MM.1S (cell line): ENCODE data around the gene CSHL1.

Source experiments
- DNase-seq: peaks from one replicate; pipeline ENCODE4 v3.0.0-alpha.2; 2015
- H2AFZ ChIP-seq: fragments of 300-600 bp; sonication (generic); 2 replicates; pipeline ENCODE4 v1.6.0; 2016; ENCODE audit warnings: antibody characterized with exemption, low read length
- H3F3A ChIP-seq: fragments of 300-600 bp; sonication (generic); 2 replicates; pipeline ENCODE4 v1.6.1; 2016; ENCODE audit warnings: mild to moderate bottlenecking, antibody characterized with exemption, low read length, moderate library complexity, mixed read lengths; ENCODE audit not compliant: insufficient read depth
- H3K27ac ChIP-seq: fragments of 300-600 bp; sonication (generic); 2 replicates; pipeline ENCODE4 v1.5.1; 2016; ENCODE audit warnings: mild to moderate bottlenecking, low read length
- H3K27me3 ChIP-seq: fragments of 300-600 bp; sonication (generic); replicated peaks from 2 replicates; pipeline ENCODE4 v1.6.0; 2016; ENCODE audit warnings: low read length; ENCODE audit not compliant: insufficient read depth
- H3K36me3 ChIP-seq: fragments of 300-600 bp; sonication (generic); replicated peaks from 2 replicates; pipeline ENCODE4 v1.6.1; 2016; ENCODE audit warnings: mild to moderate bottlenecking, low read length, mixed read lengths; ENCODE audit not compliant: insufficient read depth
- H3K4me1 ChIP-seq: fragments of 300-600 bp; sonication (generic); 2 replicates; pipeline ENCODE4 v1.6.1; 2016; ENCODE audit warnings: low read length, mixed read lengths
- H3K4me2 ChIP-seq: fragments of 300-600 bp; sonication (generic); 2 replicates; pipeline ENCODE4 v1.6.0; 2016; ENCODE audit warnings: low read depth, low read length
- H3K4me3 ChIP-seq: fragments of 300-600 bp; sonication (generic); 2 replicates; pipeline ENCODE4 v1.5.1; 2016; ENCODE audit warnings: low read length, mixed read lengths
- H3K79me2 ChIP-seq: fragments of 300-600 bp; sonication (generic); 2 replicates; pipeline ENCODE4 v1.6.1; 2016; ENCODE audit warnings: mixed run types, low read length, mixed read lengths
- H3K9ac ChIP-seq: fragments of 300-600 bp; sonication (generic); 2 replicates; pipeline ENCODE4 v1.6.1; 2016; ENCODE audit warnings: low read length, mixed read lengths
- H3K9me2 ChIP-seq: fragments of 300-600 bp; sonication (generic); replicated peaks from 2 replicates; pipeline ENCODE4 v1.6.1; 2016; ENCODE audit warnings: mild to moderate bottlenecking, low read length, mixed read lengths; ENCODE audit not compliant: insufficient read depth
- H3K9me3 ChIP-seq: fragments of 300-600 bp; sonication (generic); replicated peaks from 2 replicates; pipeline ENCODE4 v1.6.1; 2016; ENCODE audit warnings: mild to moderate bottlenecking, low read length, mixed read lengths; ENCODE audit not compliant: insufficient read depth
- H4K20me1 ChIP-seq: fragments of 300-600 bp; sonication (generic); 2 replicates; pipeline ENCODE4 v1.6.1; 2016; ENCODE audit warnings: mild to moderate bottlenecking, low read length, moderate library complexity, mixed read lengths; ENCODE audit not compliant: insufficient read depth
- EZH2 ChIP-seq: fragments of 300-600 bp; sonication (generic); optimal IDR thresholded peaks from 2 replicates; pipeline ENCODE3; 2017; ENCODE audit warnings: low read depth, mild to moderate bottlenecking, antibody characterized with exemption, low read length, mixed read lengths
- EZH2phosphoT487 ChIP-seq: fragments of 300-600 bp; sonication (generic); IDR thresholded peaks from 2 replicates; pipeline ENCODE4 v1.6.1; 2018; ENCODE audit warnings: antibody characterized with exemption, low read length
- TF ChIP-seq, protein P1 (sequence below): fragments of 300-600 bp; sonication (generic); IDR thresholded peaks from 2 replicates; pipeline ENCODE4 v1.5.1; 2016; ENCODE audit warnings: antibody characterized with exemption, low read length, mixed read lengths

Gene CSHL1

DNA sequence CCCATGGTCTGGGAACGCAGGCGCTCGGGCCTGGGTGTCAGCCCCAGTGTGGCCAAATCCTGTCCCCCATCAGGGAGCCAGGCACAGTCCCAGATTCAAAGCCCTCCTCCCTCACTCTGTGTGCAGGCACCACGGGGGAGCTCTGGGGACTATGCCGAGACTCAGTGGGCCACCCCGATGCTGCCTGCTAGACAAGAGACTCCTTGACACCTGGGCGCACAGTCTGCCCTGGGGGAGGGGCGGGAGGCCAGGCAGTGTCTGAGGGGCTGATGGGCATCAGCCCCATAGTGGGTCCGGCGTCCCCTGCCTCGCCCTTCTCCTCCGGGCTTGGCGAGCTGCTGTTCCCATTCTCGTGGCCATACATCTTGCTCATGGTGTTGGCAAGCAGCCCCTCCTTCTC is 29.5 kb upstream of the CSHL1 start:
- Histone ChIP-seq H3K4me1 (no peaks in the 10 kb centered on the region), H3K4me2 (no peak overlapping the region), H4K20me1 (no peaks in the 10 kb centered on the region), H3K4me3 (no peak overlapping the region), H2AFZ (no peak overlapping the region), H3K9me2 (no peaks in the 10 kb centered on the region), H3K27me3 (peaks cover 14% of the 10 kb centered on the region; the same call in 1 of the 2 replicates), H3K9ac (no peak overlapping the region), H3K9me3 (no peaks in the 10 kb centered on the region), H3K27ac (no peak overlapping the region), H3K79me2 (no peaks in the 10 kb centered on the region), H3F3A (no peaks in the 10 kb centered on the region), H3K36me3 (no peaks in the 10 kb centered on the region)
- DNase-seq = no peak
- TF ChIP-seq, protein P1, sequence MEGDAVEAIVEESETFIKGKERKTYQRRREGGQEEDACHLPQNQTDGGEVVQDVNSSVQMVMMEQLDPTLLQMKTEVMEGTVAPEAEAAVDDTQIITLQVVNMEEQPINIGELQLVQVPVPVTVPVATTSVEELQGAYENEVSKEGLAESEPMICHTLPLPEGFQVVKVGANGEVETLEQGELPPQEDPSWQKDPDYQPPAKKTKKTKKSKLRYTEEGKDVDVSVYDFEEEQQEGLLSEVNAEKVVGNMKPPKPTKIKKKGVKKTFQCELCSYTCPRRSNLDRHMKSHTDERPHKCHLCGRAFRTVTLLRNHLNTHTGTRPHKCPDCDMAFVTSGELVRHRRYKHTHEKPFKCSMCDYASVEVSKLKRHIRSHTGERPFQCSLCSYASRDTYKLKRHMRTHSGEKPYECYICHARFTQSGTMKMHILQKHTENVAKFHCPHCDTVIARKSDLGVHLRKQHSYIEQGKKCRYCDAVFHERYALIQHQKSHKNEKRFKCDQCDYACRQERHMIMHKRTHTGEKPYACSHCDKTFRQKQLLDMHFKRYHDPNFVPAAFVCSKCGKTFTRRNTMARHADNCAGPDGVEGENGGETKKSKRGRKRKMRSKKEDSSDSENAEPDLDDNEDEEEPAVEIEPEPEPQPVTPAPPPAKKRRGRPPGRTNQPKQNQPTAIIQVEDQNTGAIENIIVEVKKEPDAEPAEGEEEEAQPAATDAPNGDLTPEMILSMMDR = no peak
- TF ChIP-seq EZH2 (no peak), EZH2phosphoT487 (no peak)

DNA sequence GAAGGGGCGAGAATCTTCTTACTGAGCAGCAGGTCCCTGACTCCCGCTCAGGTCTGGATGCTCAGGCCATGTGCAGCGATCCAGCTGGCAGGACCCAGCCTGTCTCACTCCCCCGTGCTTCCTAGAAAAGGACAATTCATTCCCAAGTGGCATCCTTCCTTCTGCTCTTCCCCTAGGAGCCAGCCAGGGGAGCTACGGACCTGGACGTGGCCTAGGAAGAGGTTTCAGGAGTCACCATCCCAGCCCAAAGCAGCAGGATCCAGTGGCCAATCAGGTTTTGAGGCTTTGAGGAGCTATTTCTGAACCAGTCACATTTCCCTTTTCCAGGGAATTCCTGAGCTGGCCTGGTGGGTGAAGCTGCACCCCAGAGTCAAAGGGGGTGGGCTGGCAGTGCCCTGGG is 28.8 kb upstream of the CSHL1 start:
- Histone ChIP-seq H3K36me3 (no peaks in the 10 kb centered on the region), H2AFZ (no peak overlapping the region), H3K27ac (no peak overlapping the region), H4K20me1 (no peaks in the 10 kb centered on the region), H3K27me3 (peaks cover 14% of the 10 kb centered on the region; the same call in 1 of the 2 replicates), H3K4me1 (no peaks in the 10 kb centered on the region), H3K9me3 (no peaks in the 10 kb centered on the region), H3K9ac (no peak overlapping the region), H3K4me3 (no peak overlapping the region), H3K4me2 (no peak overlapping the region), H3K9me2 (no peaks in the 10 kb centered on the region), H3F3A (no peaks in the 10 kb centered on the region), H3K79me2 (no peaks in the 10 kb centered on the region)
- TF ChIP-seq EZH2phosphoT487 (no peak), EZH2 (no peak)
- TF ChIP-seq, protein P1 = no peak
- DNase-seq = no peak

DNA sequence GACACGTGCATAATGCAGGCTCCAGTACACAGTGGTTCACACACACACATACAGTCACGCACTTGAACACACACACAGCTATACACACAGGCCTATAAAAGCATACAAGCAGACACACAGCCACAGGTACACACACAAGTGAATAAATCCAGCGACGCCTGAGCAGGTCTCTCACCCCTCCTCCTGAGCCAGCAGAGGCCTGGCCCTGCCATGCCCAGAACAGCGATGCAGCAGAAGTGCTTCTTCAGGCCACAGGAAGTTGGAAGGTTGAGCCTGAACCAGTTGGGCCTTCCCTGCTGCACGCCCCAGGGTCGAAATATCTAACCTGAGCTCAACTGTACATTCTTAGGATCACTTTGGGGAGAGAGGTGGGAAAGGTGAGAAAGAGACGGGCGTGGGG is 28.3 kb upstream of the CSHL1 start:
- no peaks in the 10 kb centered on the region for H3K36me3 ChIP-seq
- no peaks in the 10 kb centered on the region for H4K20me1 ChIP-seq
- H3K9me3 ChIP-seq = no peaks in the 10 kb centered on the region
- no peaks in the 10 kb centered on the region for H3K9me2 ChIP-seq
- DNase-seq = no peak
- no peak overlapping the region for H3K27ac ChIP-seq
- no peak overlapping the region for H3K4me3 ChIP-seq
- peaks cover 14% of the 10 kb centered on the region; the same call in 1 of the 2 replicates for H3K27me3 ChIP-seq
- H3K4me2 ChIP-seq = no peak overlapping the region
- H3K9ac ChIP-seq = no peak overlapping the region
- H2AFZ ChIP-seq = no peak overlapping the region
- no peaks in the 10 kb centered on the region for H3F3A ChIP-seq
- H3K79me2 ChIP-seq = no peaks in the 10 kb centered on the region
- H3K4me1 ChIP-seq = no peaks in the 10 kb centered on the region
- TF ChIP-seq, protein P1 = no peak
- TF ChIP-seq EZH2 (no peak), EZH2phosphoT487 (no peak)
